Measurements from ENCODE around the gene ZC3H10. TPM values are rescaled to one million over a fixed set of nuclear protein-coding genes. Genes with fewer than 3 reads are reported as not detected.
"Not testable (repeated sequence)": the region's sequence is repeated elsewhere in the genome, so short reads cannot be mapped to it uniquely, and the experiment has no call there.

ZC3H10 gene
- total RNA-seq, 8 experiments from 2014 or later = 5.8 to 11.7 (median 8.0) TPM

- Histone ChIP-seq H3K4me1 (replicated peaks in 1 of 2) (peaks cover 16 to 20% of the 10 kb centered on the region in 2 donors), H3K27ac (no peak overlapping the region), H3K4me3 (peak overlapping the region in 1 of 5 donors; percentile 55)
- no peak for ATAC-seq (replicated peaks in 6 of 8)
- 87% methylated on average over 4 of the region's 5 CpGs; no CpG with 5 or more reads in 9 of the 10 experiments for WGBS, 10 experiments
- in situ Hi-C loops (cut with MboI; ENCODE audit: low pct_unique_long_range_greater_than_20kb in 2 of 9, low sequenced_read_pairs in 9 of 9, unreplicated experiment in 9 of 9) = loop anchor here in 1 of 9 experiments (25.0 kb wide), 1 partner anchor 109 kb away; the partner anchor contains the start of genes ANKRD52 and COQ10A
These were observed 35.6 kb downstream of the ZC3H10 start for GRCh38 chr12:56153678-56154065.

- H3K4me3 ChIP-seq = no peak overlapping the region
- WGBS, 10 experiments = no CpG with 5 or more reads among the region's 1 CpG
- ATAC-seq (replicated peaks in 6 of 8) = no peak
- no peak overlapping the region for H3K27ac ChIP-seq
- peaks cover 16 to 20% of the 10 kb centered on the region in 2 donors for H3K4me1 ChIP-seq (replicated peaks in 1 of 2)
- in situ Hi-C loops (cut with MboI; ENCODE audit: low pct_unique_long_range_greater_than_20kb in 2 of 9, low sequenced_read_pairs in 9 of 9, unreplicated experiment in 9 of 9) = loop anchor here in 1 of 9 experiments (25.0 kb wide), 1 partner anchor 108 kb away; the partner anchor contains the start of genes ANKRD52 and COQ10A
These were observed 36.2 kb downstream of the ZC3H10 start for GRCh38 chr12:56154246-56154771.

- peaks cover 20 to 25% of the 10 kb centered on the region in 2 donors for H3K4me1 ChIP-seq (replicated peaks in 1 of 2)
- no peak overlapping the region for H3K27ac ChIP-seq
- H3K4me3 ChIP-seq = no peak overlapping the region
- no peak for ATAC-seq (replicated peaks in 6 of 8)
- in situ Hi-C loops (cut with MboI; ENCODE audit: low pct_unique_long_range_greater_than_20kb in 2 of 9, low sequenced_read_pairs in 9 of 9, unreplicated experiment in 9 of 9) = loop anchor here in 1 of 9 experiments (25.0 kb wide), 1 partner anchor 107 kb away; the partner anchor contains the start of genes ANKRD52 and COQ10A
- WGBS, 10 experiments = 71 to 97% (median 88%) methylated on average over 3 to 5 of the region's 5 CpGs; no CpG with 5 or more reads in 3 of the 10 experiments
These were observed 36.8 kb downstream of the ZC3H10 start for GRCh38 chr12:56154818-56155217.

GRCh38 chr12:56155256-56155845 lies 37.3 kb downstream of the ZC3H10 start:
- no peak overlapping the region for H3K4me3 ChIP-seq
- 79 to 100% (median 99%) methylated on average over 2 to 5 of the region's 11 CpGs; no CpG with 5 or more reads in 4 of the 10 experiments for WGBS, 10 experiments
- in situ Hi-C loops (cut with MboI; ENCODE audit: low pct_unique_long_range_greater_than_20kb in 2 of 9, low sequenced_read_pairs in 9 of 9, unreplicated experiment in 9 of 9) = loop anchor here in 1 of 9 experiments (25.0 kb wide), 1 partner anchor 107 kb away; the partner anchor contains the start of genes ANKRD52 and COQ10A
- H3K27ac ChIP-seq = no peak overlapping the region
- ATAC-seq (replicated peaks in 6 of 8) = no peak
- H3K4me1 ChIP-seq (replicated peaks in 1 of 2) = peaks cover 26 to 30% of the 10 kb centered on the region in 2 donors

- not testable (repeated sequence) for ATAC-seq (replicated peaks in 6 of 8)
- 67 to 100% (median 92%) methylated on average over 2 to 15 of the region's 21 CpGs; no CpG with 5 or more reads in 1 of the 10 experiments for WGBS, 10 experiments
- Histone ChIP-seq H3K4me1 (replicated peaks in 1 of 2) (peaks cover 27 to 28% of the 10 kb centered on the region in 2 donors), H3K4me3 (peak overlapping the region; percentile 63 to 89 (median 83)), H3K27ac (peak overlapping the region; percentile 84 to 86)
- in situ Hi-C loops (cut with MboI; ENCODE audit: low pct_unique_long_range_greater_than_20kb in 2 of 9, low sequenced_read_pairs in 9 of 9, unreplicated experiment in 9 of 9) = loop anchor here in 1 of 9 experiments (25.0 kb wide), 1 partner anchor 106 kb away; the partner anchor contains the start of genes ANKRD52 and COQ10A
These were observed 38.6 kb downstream of the ZC3H10 start for GRCh38 chr12:56156464-56157200.

- in situ Hi-C loops (cut with MboI; ENCODE audit: low pct_unique_long_range_greater_than_20kb in 2 of 9, low sequenced_read_pairs in 9 of 9, unreplicated experiment in 9 of 9) = loop anchor here in 1 of 9 experiments (25.0 kb wide), 1 partner anchor 105 kb away; the partner anchor contains the start of genes ANKRD52 and COQ10A
- Histone ChIP-seq H3K4me3 (peak overlapping the region; percentile 63 to 89 (median 83)), H3K4me1 (replicated peaks in 1 of 2) (peaks cover 27 to 28% of the 10 kb centered on the region in 2 donors), H3K27ac (peak overlapping the region; percentile 84 to 86)
- 0 to 55% (median 25%) methylated on average over 4 to 16 of the region's 45 CpGs; no CpG with 5 or more reads in 2 of the 10 experiments for WGBS, 10 experiments
- peak; percentile 25 to 79 (median 68) for ATAC-seq (replicated peaks in 6 of 8)
These were observed 39.3 kb downstream of the ZC3H10 start for GRCh38 chr12:56157201-56158028.

GRCh38 chr12:56158029-56158925 lies 40.2 kb downstream of the ZC3H10 start, which contains the start of gene MYL6:
TSS of gene MYL6 (plus strand) at chr12:56158359. CDS start at chr12:56158402, 43 bp downstream.
- ATAC-seq (replicated peaks in 6 of 8) = peak; percentile 72 to 88 (median 84)
- Histone ChIP-seq H3K4me3 (peak within 1 kb of the TSS; percentile 63 to 89 (median 83)), H3K4me1 (replicated peaks in 1 of 2) (peaks cover 24% of the 10 kb centered on the region in 2 donors), H3K27ac (peak within 1 kb of the TSS; percentile 84 to 86)
- WGBS, 10 experiments = 0 to 8% (median 0%) methylated on average over 1 to 3 of the region's 30 CpGs; no CpG with 5 or more reads in 4 of the 10 experiments
- in situ Hi-C loops (cut with MboI; ENCODE audit: low pct_unique_long_range_greater_than_20kb in 2 of 9, low sequenced_read_pairs in 9 of 9, unreplicated experiment in 9 of 9) = loop anchor here in 1 of 9 experiments (25.0 kb wide), 1 partner anchor 104 kb away; the partner anchor contains the start of genes ANKRD52 and COQ10A

- in situ Hi-C loops (cut with MboI; ENCODE audit: low pct_unique_long_range_greater_than_20kb in 2 of 9, low sequenced_read_pairs in 9 of 9, unreplicated experiment in 9 of 9) = loop anchor here in 1 of 9 experiments (25.0 kb wide), 1 partner anchor 103 kb away; the partner anchor contains the start of genes ANKRD52 and COQ10A
- peak; percentile 3 to 52 (median 17) for ATAC-seq (replicated peaks in 6 of 8)
- Histone ChIP-seq H3K27ac (peak overlapping the region; percentile 84 to 86), H3K4me1 (replicated peaks in 1 of 2) (peaks cover 19 to 21% of the 10 kb centered on the region in 2 donors), H3K4me3 (peak overlapping the region; percentile 63 to 89 (median 83))
- WGBS, 10 experiments = 0 to 10% (median 0%) methylated on average over 2 to 5 of the region's 6 CpGs; no CpG with 5 or more reads in 2 of the 10 experiments
These were observed 40.9 kb downstream of the ZC3H10 start for GRCh38 chr12:56158926-56159461.

GRCh38 chr12:56159482-56160192 lies 41.6 kb downstream of the ZC3H10 start:
- H3K4me3 ChIP-seq = peak overlapping the region; percentile 63 to 89 (median 83)
- WGBS, 10 experiments = 0 to 84% (median 71%) methylated on average over 1 to 4 of the region's 8 CpGs; no CpG with 5 or more reads in 3 of the 10 experiments
- H3K4me1 ChIP-seq (replicated peaks in 1 of 2) = peaks cover 19 to 21% of the 10 kb centered on the region in 2 donors
- in situ Hi-C loops (cut with MboI; ENCODE audit: low pct_unique_long_range_greater_than_20kb in 2 of 9, low sequenced_read_pairs in 9 of 9, unreplicated experiment in 9 of 9) = loop anchor here in 1 of 9 experiments (25.0 kb wide), 1 partner anchor 103 kb away; the partner anchor contains the start of genes ANKRD52 and COQ10A
- no peak for ATAC-seq (replicated peaks in 6 of 8)
- peak overlapping the region; percentile 84 to 86 for H3K27ac ChIP-seq

GRCh38 chr12:56160193-56160763 lies 42.2 kb downstream of the ZC3H10 start:
- 0 to 59% (median 45%) methylated on average over 1 to 7 of the region's 7 CpGs; no CpG with 5 or more reads in 4 of the 10 experiments for WGBS, 10 experiments
- Histone ChIP-seq H3K4me3 (peak overlapping the region in 4 of 5 donors; percentile 63 to 89 (median 84)), H3K27ac (no peak overlapping the region), H3K4me1 (replicated peaks in 1 of 2) (peaks cover 19 to 21% of the 10 kb centered on the region in 2 donors)
- ATAC-seq (replicated peaks in 6 of 8) = no peak
- in situ Hi-C loops (cut with MboI; ENCODE audit: low pct_unique_long_range_greater_than_20kb in 2 of 9, low sequenced_read_pairs in 9 of 9, unreplicated experiment in 9 of 9) = loop anchor here in 1 of 9 experiments (25.0 kb wide), 1 partner anchor 102 kb away; the partner anchor contains the start of genes ANKRD52 and COQ10A
